Left ventricle myocardium inferior (tissue), 1 donor: ENCODE results near the gene EPB41L2. TPM values are rescaled to one million over a fixed set of nuclear protein-coding genes. Genes with fewer than 3 reads are reported as not detected.
A peak's percentile ranks its signal among the peaks of the same experiment; 100 is the strongest.
"Not testable (repeated sequence)": the region's sequence is repeated elsewhere in the genome, so short reads cannot be mapped to it uniquely, and the experiment has no call there.

Source experiments
- DNase-seq: peaks from one replicate; pipeline ENCODE4 v3.0.0-alpha.2; 2020
- H3K27ac ChIP-seq: fragments of 200-600 bp; replicated peaks from 2 replicates; pipeline ENCODE4 v1.8.0; 2021
- H3K27me3 ChIP-seq: fragments of 200-600 bp; 2 replicates; pipeline ENCODE4 v1.8.0; 2021; ENCODE audit warnings: low read depth
- H3K36me3 ChIP-seq: fragments of 200-600 bp; 2 replicates; pipeline ENCODE4 v1.8.0; 2021
- H3K4me1 ChIP-seq: fragments of 200-600 bp; 2 replicates; pipeline ENCODE4 v1.8.0; 2021
- H3K4me3 ChIP-seq: fragments of 200-600 bp; 2 replicates; pipeline ENCODE4 v1.8.0; 2021; ENCODE audit warnings: mild to moderate bottlenecking, moderate library complexity
- H3K9me3 ChIP-seq: fragments of 200-600 bp; replicated peaks from 2 replicates; pipeline ENCODE4 v1.8.0; 2021
- CTCF ChIP-seq: fragments of 200-600 bp; IDR thresholded peaks from 2 replicates; pipeline ENCODE4 v1.8.0; 2021; ENCODE audit warnings: antibody characterized with exemption, mild to moderate bottlenecking, borderline replicate concordance
- intact Hi-C: fragments of 100-400 bp; cut with micrococcal nuclease; formaldehyde crosslinking; loops from one replicate; pipeline ENCODE4 v1.11.0; 2022
- total RNA-seq: library from RNA; stranded (reverse); fragmentation: NEBNext Ultra II Directional; extraction: Animal tissue kit (Norgen Biotek cat#: 25700); gene quantifications from one replicate; pipeline ENCODE4 v1.2.1, GENCODE V29; 2021
- donor health status: DM: no; HTN: yes; CAD: no; lungs with severe emphysema.

Gene EPB41L2
- total RNA-seq, 1 donor from 2014 or later, result 70.8 TPM

- TF ChIP-seq CTCF, result no peak
- Histone ChIP-seq H3K9me3 (no peaks in the 10 kb centered on the region), H3K27me3 (no peaks in the 10 kb centered on the region), H3K4me3 (no peak overlapping the region), H3K4me1 (peaks cover 62% of the 10 kb centered on the region), H3K27ac (peak overlapping the region; percentile 43), H3K36me3 (no peaks in the 10 kb centered on the region)
- no peak for DNase-seq
- intact Hi-C loops, result no loop called here
These were observed 66.4 kb downstream of the EPB41L2 start for GRCh38 chr6:130996635-130997034.

GRCh38 chr6:130995783-130996447 is 67.1 kb downstream of the EPB41L2 start:
- intact Hi-C loops, result no loop called here
- H3K4me1 ChIP-seq, result peaks cover 68% of the 10 kb centered on the region
- no peak overlapping the region for H3K4me3 ChIP-seq
- H3K27ac ChIP-seq, result no peak overlapping the region
- no peaks in the 10 kb centered on the region for H3K36me3 ChIP-seq
- H3K27me3 ChIP-seq, result no peaks in the 10 kb centered on the region
- H3K9me3 ChIP-seq, result no peaks in the 10 kb centered on the region
- TF ChIP-seq CTCF, result no peak
- no peak for DNase-seq

GRCh38 chr6:130994319-130995097 is 68.5 kb downstream of the EPB41L2 start:
- H3K27me3 ChIP-seq, result no peaks in the 10 kb centered on the region
- intact Hi-C loops, result no loop called here
- TF ChIP-seq CTCF, result no peak
- no peaks in the 10 kb centered on the region for H3K9me3 ChIP-seq
- no peaks in the 10 kb centered on the region for H3K36me3 ChIP-seq
- DNase-seq, result no peak
- peaks cover 59% of the 10 kb centered on the region for H3K4me1 ChIP-seq
- H3K4me3 ChIP-seq, result no peak overlapping the region
- no peak overlapping the region for H3K27ac ChIP-seq

- Histone ChIP-seq H3K36me3 (no peaks in the 10 kb centered on the region), H3K4me1 (peaks cover 51% of the 10 kb centered on the region), H3K27ac (peak overlapping the region; percentile 20), H3K9me3 (no peaks in the 10 kb centered on the region), H3K4me3 (no peak overlapping the region), H3K27me3 (no peaks in the 10 kb centered on the region)
- no peak for TF ChIP-seq CTCF
- DNase-seq, result no peak
- intact Hi-C loops, result no loop called here
These were observed 69.7 kb downstream of the EPB41L2 start for GRCh38 chr6:130993292-130993765.

GRCh38 chr6:130991422-130992137 is 71.5 kb downstream of the EPB41L2 start:
- H3K27me3 ChIP-seq, result no peaks in the 10 kb centered on the region
- H3K9me3 ChIP-seq, result no peaks in the 10 kb centered on the region
- no peak for DNase-seq
- H3K27ac ChIP-seq, result peak overlapping the region; percentile 71
- no peak overlapping the region for H3K4me3 ChIP-seq
- H3K4me1 ChIP-seq, result peaks cover 36% of the 10 kb centered on the region
- no peaks in the 10 kb centered on the region for H3K36me3 ChIP-seq
- intact Hi-C loops, result no loop called here
- no peak for TF ChIP-seq CTCF

GRCh38 chr6:130987539-130987938 is 75.5 kb downstream of the EPB41L2 start:
- intact Hi-C loops, DNase-seq, H3K27me3 ChIP-seq, H3K4me3 ChIP-seq, H3K36me3 ChIP-seq, H3K27ac ChIP-seq, H3K9me3 ChIP-seq: not testable (repeated sequence)
- peaks cover 19% of the 10 kb centered on the region for H3K4me1 ChIP-seq
